GF-D8 (cell line): ENCODE data around the gene CCDC154.
A peak's percentile ranks its signal among the peaks of the same experiment; 100 is the strongest.
"Not testable (repeated sequence)": the region's sequence is repeated elsewhere in the genome, so short reads cannot be mapped to it uniquely, and the experiment has no call there.

ENCODE experiments used
- DNase-seq: peaks from one replicate; lab custom pipeline; 2025; lab: John Stamatoyannopoulos, UW

The CCDC154 gene

GRCh38 chr16:1472974-1473373 is 28.6 kb upstream of the CCDC154 start:
- DNase-seq = no peak

GRCh38 chr16:1471569-1472194 is 27.3 kb upstream of the CCDC154 start:
- peak; percentile 59 for DNase-seq

DNA sequence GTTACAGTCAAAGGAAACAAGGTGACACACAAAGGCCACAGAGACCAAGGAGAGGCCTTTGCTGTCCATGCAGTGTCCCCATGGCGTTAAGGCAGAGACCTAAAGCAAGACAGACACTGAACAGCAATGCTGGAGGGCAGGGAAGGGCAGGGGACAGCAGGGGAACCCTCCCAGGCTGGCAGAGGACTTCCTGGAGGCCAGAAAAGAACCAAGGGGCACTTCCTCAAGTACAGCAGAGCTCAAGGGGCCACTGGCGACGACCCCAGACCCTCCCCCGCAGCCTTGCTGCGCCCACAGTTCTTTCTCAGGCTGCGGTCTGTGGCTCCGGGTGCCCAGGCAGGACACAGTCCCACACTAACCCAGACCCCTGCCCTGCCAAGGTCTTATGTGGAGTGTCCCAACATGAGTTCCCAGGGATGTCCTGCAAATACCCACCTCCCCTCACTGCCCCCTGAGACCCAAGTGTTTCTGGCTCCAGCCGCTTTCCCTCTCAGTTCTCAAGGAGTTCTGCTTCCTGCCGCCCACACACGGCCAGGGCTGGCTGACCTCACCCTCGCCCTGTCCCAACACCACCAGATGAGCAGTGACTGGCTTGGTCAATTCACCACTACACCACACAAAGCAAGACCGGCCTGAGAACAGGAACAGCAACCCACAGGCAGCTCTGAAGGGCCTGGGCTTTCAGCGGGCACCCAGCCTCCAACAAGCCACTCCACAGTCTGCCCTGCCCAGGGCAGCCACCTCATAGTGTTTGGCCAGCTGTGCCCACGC is 26.3 kb upstream of the CCDC154 start:
- DNase-seq = peak; percentile 47

DNA sequence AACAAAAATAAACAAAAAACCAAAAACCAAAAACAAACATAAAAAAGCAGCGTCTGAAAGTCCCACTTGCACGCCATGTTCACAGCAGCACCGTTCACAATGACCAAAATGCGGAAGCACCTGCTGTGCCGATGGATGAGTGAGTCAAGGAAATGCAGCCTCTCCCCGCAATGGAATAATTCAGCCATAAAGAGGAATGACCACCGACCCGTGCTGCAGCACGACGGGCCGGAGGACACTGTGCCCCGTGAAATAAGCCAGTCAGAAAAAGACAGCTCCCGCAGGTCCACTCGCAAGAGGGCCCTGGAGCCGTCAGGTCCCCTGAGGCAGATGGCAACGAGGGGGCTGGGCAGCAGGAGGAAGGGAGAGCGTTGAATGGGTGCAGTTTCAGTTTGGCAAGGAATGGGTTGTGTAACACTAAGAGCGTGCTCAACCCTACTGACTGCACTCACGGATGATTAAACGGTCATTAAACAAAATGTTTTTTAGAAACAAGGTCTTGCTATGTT is 25.4 kb upstream of the CCDC154 start:
- DNase-seq = peak; percentile 89

- DNase-seq = not testable (repeated sequence)
These were observed 24.8 kb upstream of the CCDC154 start for GRCh38 chr16:1469141-1469540.

DNA sequence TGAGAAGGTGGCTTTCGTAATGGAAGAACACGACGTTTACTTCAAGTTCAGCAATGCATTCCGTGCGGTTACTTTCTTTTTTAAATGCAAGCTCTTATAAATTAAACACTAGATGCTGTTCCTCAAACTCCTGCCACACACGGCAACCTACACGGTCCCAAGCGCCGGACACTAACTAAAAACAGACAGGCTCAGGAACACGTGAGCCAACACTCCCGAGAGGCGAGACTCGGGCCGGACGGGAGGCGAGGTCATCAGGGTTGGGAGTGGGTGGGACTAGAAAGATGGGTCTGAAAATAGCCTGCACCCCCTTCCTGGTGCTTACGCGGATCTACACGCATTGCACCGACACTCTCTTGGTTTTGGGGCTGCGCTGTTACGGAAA is 24.1 kb upstream of the CCDC154 start:
- DNase-seq = no peak

- DNase-seq = no peak
These were observed 22.7 kb upstream of the CCDC154 start for GRCh38 chr16:1466968-1467521.

- no peak for DNase-seq
These were observed 21.7 kb upstream of the CCDC154 start for GRCh38 chr16:1466054-1466453.

GRCh38 chr16:1465567-1465915 is 21.2 kb upstream of the CCDC154 start:
- no peak for DNase-seq

DNA sequence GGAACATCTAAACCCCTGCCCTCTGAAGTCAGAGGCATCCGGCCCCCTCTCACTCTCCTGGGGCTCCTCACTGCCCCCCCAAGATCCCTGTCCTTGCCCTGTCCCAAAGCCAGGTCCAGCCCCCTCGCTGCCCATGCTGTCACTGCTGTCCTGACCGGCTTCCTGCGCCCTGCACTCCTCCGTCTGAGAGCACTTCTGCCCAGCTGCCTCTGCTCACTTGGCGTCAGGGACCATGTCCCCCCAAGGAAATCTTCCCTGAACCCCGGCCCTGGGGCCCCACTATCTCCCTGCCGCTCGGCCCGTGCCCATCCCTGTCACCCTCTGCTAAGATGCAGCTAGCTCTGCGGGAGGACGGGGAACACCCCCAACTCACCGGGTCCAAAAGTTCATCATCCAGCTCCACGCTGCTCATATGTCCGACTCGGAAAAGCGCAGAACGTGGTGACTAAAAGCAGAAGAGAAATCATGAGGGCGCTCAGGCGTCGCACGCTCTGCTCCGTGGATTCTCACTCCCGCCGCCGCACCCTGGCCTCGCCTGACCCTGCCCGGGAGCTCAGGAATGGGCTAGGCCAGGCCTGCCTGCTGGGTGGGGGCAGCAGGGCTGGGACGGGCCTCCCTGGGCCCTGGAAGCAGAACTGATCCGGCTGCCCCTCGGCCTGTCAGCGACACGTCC is 20.7 kb upstream of the CCDC154 start:
- DNase-seq = no peak

DNA sequence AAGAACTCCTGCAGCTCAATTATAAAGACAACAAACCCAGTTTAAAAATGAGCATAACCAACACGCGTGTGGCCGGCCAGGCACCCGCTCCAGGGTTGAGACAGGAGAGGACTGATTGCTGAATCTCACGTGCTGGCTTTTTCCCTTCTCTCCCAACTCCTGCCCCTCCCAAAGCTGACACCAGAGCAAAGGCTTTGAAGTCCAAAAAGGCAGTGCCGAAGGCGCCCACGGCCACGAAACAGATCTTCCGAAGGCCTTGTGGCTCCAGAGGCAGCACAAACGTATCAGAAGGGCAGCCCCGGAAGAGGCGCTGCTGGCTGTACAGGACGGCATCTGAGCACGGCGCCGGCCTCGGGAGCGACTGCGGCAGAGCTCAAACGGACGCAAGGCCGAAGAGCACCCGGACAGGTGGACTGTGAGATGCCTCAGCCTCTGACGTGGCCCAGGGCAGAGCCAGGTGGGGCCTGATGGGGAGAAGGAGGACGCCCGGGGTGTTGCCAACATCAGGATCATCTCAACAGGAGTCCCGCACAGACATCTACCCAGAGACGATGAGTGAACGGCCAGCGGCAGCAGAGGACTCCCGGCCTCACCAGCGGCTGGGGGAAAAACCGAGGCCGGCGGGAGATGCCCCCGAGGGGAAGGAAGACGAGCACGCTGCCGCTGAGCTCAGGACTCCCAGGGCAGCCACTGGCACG is 20.0 kb upstream of the CCDC154 start:
- no peak for DNase-seq

DNA sequence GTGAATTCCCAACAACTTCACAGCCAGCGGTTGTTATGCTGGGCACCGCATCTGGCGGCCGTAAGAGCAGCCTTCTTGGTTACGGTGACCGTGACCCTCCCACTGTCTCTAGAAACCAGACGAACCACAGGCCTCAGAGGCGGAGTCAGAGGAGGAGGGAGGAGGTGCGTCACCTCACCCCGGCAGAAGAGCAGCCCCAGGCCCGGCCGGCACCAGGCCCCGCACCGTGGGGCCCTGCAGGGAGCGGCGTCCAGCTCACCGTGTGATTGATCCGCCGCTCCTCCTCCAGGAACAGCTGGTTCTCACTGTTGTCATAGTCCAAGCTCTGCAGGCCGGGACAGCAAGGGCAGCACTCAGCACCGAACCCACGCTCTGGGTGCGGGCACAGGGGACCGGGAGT is 16.8 kb upstream of the CCDC154 start:
- DNase-seq = no peak

GRCh38 chr16:1460602-1461138 is 16.3 kb upstream of the CCDC154 start:
- no peak for DNase-seq

GRCh38 chr16:1459967-1460366 is 15.6 kb upstream of the CCDC154 start:
- DNase-seq = no peak

GRCh38 chr16:1458977-1459341 is 14.6 kb upstream of the CCDC154 start:
- DNase-seq = no peak

GRCh38 chr16:1458336-1458976 is 14.1 kb upstream of the CCDC154 start:
- DNase-seq = no peak

- DNase-seq = no peak
These were observed 13.3 kb upstream of the CCDC154 start for GRCh38 chr16:1457489-1458245.

GRCh38 chr16:1456951-1457350 is 12.6 kb upstream of the CCDC154 start:
- no peak for DNase-seq

DNA sequence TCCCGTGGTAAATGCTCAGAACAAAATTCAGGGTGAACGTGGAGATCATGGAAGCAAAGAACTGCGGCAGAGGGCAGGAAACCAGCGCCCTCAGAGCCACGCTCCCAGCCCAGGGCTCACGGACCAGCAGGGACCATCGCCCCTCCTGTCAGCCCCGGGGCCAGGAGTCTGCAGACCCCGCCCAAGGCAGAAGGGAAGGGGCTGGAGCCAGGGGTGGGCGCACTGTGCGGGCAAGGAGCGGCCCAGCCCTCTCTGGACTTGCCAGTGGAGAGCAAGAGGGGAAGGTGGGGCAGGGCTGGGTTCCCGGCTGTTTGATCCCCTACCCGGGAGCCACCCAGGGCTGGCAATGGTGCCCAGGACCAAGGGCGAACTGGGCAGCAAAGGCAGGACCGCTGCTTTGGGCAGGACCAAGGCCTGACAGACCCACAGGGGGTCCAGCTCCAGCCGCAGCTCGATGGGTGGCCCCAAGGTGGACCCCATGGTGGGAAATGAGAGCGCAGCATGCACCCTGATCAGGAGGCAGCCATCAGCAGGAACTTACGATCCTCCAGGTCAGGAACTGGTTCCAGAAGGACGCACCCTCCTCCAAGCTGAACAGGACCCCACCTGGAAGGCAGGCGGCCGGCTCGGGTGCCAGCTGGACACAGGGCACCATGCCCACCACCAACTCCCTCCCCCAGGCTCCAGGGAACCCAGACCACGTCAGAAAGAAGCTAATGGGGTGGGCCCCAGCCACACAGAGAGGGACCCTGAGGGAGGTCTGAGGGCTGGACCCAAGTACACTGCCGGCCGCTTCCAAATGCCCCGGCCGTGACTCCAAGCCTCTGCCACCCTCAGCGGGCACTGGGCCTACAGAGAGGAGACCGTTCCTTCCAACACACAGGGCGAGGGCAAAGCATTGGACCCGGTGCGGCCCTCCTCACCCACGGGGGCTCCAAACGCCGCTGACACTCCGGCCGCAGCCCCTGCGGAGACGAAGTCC is 11.1 kb upstream of the CCDC154 start:
- no peak for DNase-seq

DNA sequence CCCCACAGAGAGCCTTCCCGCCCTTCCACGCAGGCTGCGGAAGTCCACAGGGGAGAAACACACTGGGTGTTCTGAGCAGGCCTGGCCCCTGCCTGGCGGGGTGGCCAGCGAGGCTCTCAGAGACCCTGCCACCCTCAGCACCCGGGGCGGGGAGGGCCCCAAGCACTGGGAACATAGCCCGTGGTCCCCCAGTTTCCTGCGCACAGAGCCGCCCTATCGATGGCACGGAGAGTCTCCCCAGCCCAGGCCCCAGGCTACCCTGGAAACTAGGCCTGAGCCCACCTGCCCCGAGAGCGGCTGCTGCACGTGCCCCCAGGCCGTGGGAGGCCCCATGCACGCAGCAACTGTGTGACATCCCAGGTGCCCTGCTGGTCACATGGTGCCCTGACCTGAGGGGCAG is 10.2 kb upstream of the CCDC154 start:
- no peak for DNase-seq
